ENCODE results near the gene CNBD2.
"Not testable (repeated sequence)": the region's sequence is repeated elsewhere in the genome, so short reads cannot be mapped to it uniquely, and the experiment has no call there.

The CNBD2 gene

DNA sequence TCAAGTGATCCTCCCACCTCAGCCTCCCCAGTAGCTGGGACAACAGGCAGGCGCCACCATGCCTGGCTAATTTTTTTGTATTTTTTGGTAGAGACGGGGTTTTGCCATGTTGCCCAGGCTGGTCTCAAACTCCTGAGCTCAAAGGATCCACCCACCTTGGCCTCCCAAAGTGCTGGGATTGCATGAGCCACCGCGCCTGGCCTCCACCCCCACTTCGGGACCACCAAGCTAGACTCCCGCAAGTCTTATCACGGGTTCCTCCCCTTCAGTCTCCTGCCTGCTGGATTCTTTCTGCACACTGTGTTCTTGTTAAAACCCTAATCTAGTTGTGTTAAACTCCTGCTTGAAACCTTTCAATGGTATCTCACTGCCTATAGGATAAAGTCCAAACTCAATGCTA, 57.7 kb downstream of the CNBD2 start:
- not testable (repeated sequence) for DNase-seq (ENCODE audit: low read depth)

DNA sequence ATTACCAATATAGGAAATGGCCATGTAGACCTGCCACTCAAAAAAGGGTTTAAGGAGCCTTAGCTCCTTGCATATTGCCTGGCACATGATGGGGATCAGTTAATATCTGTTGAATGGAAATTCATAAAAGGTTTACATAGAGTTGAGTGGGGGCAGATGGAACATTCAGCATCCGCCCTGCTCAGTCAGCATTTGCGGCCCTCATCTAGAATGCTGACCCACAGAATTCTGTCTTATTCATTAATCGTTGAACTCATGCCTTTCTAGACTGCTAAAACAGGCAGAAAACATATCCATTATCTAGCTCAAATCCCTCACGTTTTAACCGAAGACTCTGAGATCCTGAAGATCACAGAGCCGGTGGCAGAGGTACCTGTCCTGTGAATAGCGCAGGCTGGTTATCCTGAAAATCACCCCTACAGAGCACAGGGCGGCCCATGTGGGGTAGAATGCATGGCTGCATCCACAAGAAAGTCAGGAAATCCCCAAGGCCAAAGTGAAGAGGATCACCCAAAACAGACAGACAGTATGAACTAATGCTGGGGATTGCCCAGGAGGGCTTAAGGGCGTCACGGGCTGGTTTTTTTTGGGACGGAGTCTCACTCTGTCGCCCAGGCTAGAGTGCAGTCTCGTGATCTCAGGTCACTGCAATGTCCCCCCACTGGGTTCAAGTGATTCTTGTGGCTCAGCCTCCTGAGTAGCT, 59.9 kb downstream of the CNBD2 start:
- DNase-seq (ENCODE audit: low read depth) = no peak

DNA sequence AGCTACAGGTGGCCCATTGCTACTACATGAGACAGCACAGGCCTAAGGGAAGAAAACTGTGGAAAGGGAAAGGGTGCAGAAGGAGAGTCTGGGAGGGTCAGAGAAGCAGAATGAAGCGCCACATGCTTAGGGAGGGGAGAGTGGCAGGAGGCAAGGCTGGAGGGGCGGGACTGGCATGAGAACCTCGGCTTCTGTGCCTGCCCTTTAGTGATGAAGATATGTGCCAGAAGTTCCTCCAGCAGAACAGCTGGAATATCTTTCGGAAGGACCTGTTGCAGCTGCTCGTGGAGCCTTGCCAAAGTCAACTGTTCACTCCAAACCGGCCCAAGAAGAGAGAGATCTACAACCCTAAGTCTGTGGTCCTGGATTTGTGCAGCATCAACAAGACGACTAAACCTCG, 61.8 kb downstream of the CNBD2 start:
- no peak for DNase-seq (ENCODE audit: low read depth)

DNA sequence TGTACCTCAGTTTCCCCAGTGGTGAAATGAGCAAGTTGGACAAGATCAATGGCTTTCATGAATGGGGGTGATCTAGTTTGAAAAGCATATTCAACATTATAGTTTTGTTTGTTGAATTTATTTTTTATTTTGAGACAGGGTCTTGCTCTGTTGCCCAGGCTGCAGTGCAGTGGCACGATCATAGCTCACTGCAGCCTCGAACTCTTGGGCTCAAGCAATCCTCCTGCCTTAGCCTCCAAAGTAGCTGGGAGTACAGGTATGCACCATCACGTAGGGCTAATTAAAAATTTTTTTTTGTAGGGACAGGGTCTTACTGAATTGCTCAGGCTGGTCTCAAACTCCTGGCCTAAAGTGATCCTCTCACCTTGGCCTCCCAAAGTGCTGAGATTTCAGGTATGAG, 63.4 kb downstream of the CNBD2 start:
- DNase-seq (ENCODE audit: low read depth) = no peak

DNA sequence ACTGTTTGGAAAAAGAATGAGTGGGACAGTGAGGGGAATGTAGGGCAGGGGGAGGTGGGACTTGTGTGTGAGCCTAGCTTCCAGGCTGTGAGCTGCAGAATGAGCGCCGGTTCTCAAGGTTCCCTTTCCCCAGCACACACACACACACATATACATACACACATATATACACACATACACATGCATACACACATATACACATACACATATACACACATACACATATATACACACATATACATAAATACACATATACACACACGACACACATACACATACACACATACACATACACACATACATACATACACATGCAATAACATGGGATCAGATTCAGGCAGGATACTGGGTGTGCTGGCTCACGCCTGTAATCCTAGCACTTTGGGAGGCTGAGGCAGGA, 66.5 kb downstream of the CNBD2 start:
- no peak for DNase-seq (ENCODE audit: low read depth)

DNA sequence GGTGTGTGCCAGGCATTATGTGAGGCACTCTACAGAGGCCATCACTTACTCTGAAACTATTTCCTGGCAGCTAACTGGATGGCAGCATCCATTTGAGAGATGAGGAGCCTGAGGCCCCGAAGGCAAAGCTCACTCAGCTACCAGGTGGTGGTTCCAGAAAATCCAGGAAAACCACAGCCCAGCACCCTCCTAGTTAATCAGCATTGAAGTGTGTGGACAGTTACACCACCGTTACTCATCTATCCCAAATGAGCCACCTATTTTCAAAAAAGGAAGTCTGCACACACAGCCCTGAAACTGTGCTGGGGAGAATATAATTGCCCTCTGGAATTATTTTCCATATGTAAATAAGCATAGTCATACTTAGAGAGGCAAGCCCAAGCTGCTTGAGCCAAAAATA, 67.4 kb downstream of the CNBD2 start:
- DNase-seq (ENCODE audit: low read depth) = no peak

DNA sequence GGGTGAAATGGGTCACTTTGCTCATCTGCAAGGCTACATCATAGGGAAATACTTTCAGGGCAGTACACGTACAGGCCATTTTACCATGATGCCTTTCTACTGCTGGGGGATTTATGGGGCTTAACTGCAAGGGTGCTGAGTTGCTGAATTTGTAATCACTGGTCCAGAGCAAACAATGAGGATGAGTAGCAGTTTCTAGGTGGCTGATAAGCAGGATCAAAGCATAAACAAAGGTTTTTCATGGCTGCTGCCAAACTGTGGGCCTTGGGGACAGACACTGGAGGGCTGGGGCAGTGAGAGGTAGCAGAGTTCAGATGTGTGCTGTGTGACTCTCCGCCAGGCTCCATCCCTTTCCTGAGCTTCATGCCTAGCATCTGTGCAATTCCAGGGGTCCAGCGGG, 68.3 kb downstream of the CNBD2 start:
- no peak for DNase-seq (ENCODE audit: low read depth)

DNA sequence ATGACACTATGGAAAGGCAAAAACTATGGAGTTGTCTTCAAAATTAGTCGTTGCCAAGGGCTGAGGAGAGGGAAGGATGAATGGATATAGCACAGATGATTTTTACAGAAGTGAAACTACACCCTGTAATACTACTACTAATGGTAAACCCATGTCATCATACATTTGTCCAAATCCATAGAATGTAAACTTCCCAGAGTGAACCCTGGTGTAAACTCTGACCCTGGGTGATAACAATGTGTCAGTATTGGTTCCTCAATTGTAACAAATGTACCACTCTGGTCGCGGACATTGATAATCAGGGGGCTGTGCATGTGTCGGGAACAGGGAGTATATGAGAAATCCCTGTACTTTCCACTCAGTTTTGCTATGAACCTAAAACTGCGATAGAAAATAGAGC, 72.2 kb downstream of the CNBD2 start:
- DNase-seq (ENCODE audit: low read depth) = no peak

DNA sequence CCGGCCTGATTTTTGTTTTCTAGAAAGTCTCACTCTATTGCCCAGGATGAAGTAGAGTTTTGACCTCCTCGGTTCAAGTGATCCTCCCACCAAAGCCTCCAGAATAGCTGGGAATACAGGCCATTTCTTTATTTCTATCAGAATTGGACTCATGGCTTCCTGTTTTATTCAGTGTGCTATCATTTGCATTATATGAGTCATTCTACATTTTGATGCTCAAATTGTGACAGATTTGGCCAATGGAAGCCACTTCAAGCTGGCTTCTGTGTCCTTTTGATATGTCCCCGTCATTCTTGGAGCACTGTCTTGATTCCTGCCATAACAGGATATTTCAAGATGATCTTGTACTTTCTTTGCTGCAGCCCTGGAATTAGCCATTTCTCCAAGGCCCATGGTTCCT, 75.1 kb downstream of the CNBD2 start:
- no peak for DNase-seq (ENCODE audit: low read depth)

DNA sequence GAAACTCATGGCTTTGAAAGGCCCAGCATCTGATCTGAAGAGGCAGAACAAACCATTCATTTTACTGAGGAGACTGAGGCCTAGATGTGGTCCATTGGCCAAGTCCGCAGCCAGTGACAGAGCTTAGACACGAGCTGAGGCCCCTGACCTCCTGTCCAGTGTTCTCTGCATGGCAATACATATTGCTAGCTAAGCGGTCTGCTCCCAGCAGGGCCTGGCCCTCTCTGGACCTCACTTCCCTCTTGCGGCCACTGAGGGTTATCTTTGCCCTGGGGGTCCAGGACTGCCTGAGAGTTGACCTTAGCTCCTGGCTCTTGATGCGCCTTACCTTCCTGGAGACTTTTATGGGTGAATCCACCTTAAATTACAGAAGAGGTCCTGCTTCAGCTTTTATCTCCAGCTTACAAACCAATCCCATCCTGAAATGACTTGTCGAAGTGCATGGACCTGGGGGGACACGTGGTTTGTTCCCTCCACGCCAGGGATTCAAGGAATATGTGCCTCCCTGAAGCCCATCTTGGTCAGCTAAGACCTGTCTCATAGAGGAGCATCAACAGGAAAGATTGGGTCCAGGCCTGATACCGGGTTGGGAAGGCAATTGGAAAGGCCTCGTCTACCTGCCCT, 75.6 kb downstream of the CNBD2 start:
- no peak for DNase-seq (ENCODE audit: low read depth)

DNA sequence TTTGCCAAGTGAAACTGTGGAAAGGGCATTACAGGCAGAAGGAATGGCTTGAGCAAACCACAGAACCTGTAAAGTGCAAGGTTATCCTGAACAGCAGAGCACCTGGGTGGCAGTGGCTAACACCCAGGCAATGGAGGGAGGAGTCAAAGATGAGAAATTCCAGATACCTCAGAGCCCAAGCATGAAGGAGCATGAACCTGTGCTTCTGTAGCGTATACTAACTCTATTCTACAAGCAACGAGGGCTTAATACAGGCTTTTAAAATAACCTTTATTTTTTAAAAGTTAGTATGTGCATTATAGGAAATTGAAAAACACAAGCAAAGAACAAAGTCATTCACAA, 77.0 kb downstream of the CNBD2 start:
- DNase-seq (ENCODE audit: low read depth) = no peak

DNA sequence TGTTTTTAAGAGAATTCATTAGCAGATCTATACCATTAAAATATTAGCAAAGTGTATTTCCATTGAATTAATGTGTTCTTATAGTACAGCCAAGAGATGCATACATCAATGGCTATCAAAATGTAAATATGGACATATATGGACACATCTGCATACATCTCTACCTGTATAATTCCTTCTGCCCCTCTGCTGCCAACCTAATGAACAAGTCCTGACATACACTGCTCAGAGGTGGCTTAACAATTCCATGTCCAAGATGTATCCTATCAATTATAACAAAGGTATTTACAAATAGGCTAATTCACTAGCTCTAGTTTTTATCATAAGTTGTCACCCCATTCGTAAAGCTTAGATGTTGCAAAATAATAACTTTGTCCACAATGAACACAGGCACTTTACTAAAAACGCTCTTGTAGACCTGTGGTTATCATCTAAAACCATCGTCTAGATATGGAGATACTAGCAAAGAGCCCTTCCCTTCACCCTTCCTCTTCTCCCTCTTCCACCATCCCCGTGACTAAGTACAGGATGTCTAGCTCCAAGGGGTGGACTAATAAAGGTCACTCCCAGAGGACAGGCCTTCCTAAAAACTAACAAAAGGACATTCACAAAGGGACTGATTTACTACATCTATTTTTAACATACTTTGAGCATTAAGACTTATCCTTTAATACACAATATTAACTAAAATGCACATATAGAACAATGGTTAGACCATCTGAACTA, 77.8 kb downstream of the CNBD2 start:
- DNase-seq (ENCODE audit: low read depth) = not testable (repeated sequence)

DNA sequence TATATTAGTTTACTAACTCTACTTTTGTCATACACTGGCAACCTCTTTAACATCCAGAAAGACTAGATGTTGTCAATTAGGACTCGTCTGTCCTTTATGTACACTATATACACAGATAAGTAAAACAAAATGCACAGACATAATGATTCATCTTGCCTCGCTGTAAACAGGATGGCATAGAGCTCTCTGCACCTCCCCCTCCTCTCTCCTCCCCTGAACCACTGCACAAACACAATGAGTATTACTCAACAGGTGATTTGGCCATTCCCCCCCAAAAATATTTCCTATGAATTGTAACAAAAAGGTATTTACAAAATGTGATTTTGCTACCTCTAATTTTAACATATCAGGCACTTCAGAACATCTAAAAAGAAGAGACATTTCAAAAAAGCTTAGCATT, 81.0 kb downstream of the CNBD2 start:
- DNase-seq (ENCODE audit: low read depth) = not testable (repeated sequence)

DNA sequence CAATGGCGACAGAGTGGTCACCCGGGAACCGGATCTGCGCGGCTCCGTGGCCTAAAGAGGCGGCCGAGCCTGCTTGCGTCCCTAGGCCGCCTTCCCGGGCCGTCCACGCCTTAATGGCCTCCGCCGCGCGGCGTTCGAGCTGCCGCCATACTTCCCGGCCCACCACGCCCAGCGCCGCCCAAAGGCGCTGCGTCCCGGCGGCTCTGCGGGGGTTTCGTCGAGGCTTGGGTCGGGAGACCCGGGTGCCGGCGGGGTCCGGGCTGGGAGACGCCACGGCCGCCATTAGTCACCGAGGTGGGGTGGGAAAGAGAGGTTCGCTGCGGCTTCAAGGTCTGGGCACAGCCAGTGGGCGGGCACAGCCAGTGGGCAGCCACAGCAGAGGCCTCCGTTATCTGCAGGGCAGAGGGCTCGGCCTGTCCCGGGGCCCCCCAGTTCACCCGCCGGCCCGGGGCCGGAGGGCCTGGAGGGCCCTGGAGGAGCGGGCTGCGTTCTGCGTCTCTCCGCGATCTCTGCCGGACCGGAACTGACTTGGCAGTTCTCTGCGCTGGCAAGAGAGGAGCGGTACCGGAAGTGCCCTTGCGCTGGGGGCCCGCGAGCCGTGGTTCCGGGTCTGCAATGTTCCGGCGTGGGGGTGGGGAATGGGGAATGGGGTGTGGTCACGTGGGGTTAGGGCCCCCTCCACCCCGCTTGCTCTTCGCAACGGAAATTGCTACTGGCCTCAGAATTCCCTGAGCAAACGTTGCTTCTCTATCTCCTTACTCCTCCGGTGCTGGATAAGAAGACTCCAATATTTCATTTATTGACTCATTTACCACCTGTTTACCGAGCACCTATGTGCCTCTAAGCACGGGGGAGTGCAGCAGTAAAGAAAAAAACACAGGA, 82.3 kb downstream of the CNBD2 start:
- DNase-seq (ENCODE audit: low read depth) = peak; percentile 86

DNA sequence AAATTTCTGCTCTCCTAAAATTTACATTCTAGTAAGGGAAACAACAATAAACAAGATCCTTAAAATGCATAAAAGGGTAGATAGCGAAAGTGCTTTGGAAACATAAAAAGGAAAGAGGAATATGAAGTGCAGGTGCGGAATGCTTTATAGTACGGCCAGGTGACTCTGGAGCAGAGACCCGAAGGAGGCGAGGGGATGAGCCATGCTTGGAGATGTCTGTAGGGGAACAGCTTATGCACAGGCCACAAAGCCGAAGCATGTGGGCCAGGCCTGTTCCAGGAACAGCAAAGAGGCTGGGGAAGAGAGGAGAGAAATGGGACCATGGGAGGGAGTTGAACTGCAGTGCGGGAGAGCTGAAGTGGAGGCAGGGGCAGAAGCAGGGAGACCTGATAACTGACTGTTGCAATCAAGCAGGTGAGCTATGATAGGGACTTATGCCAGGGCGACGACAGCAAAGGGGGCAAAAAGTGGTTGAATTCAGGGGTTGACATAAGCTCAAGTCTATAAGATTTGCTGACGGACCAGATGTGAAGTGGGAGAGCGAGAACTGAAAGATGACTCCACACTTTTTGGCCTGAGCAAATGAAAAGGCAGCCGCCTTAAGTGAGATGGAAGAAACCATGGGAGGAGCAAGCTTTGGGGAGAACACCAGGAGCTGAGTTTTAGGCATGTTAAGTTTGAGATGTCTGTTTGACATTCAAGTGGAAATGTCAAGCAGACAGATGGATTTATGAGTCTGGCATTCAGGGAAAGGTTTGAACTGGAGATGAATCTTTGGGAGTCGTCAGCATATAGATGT, 83.1 kb downstream of the CNBD2 start:
- DNase-seq (ENCODE audit: low read depth) = no peak

DNA sequence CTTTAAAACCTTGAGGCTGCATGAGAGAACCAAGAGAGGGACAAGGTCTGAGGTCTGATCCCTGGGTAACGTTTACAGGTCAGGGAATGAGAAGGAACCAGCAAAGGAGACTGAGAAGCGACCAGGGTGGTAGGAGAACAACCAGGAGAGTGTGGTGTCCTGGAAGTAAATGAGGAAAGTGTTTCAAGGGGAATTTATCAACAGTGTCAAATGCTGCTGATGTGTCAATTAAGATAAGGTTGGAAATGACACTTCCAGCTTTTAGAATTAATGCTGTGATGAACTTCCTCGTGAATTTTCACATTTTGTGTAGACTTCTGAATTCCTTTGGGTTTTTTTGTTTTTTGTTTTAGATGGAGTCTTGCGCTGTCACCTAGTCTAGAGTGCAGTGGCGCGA, 83.7 kb downstream of the CNBD2 start:
- DNase-seq (ENCODE audit: low read depth) = no peak

DNA sequence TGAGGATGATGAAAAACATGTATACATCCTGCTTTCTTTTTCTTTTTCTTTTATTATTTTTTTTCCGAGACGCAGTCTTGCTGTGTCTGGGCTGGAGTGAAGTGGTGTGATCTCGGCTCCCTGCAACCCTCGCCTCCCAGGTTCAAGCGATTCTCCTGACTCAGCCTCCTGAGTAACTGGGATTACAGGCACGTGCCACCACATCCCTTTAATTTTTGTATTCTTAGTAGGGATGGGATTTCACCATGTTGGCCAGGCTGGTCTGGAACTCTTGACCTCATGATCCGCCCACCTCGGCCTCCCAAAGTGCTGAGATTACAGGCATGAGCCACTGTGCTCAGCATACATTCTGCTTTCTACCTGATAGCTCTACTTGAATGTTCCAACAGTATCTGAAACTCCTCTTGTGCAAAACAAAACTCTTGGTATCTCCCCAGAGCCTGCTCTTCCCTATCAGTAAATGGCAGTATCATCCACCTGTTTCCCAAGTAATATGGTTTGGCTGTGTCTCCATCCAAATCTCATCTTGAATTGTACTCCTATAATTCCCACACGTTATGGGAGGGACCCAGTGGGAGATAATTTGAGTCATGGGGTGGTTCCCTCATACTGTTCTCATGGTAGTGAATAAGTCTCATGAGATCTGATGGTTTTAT, 85.6 kb downstream of the CNBD2 start:
- not testable (repeated sequence) for DNase-seq (ENCODE audit: low read depth)

DNA sequence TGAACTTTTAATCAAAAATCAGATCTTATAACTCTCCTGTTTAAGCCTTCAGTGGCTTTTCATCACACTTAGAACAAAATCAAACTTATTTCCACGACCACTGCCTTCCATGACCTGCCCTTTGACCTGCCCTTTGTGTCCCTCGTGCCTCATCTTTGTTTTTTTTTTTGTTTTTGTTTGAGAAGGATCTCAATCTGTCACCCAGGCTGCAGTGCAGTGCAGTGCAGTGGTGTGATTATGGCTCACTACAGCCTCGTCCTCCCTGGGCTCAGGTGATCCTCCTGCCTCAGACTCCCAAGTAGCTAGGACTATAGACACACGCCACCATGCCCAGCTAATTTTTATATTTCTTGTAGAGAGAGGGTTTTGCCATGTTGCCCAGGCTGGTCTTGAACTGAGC, 86.8 kb downstream of the CNBD2 start:
- no peak for DNase-seq (ENCODE audit: low read depth)

DNA sequence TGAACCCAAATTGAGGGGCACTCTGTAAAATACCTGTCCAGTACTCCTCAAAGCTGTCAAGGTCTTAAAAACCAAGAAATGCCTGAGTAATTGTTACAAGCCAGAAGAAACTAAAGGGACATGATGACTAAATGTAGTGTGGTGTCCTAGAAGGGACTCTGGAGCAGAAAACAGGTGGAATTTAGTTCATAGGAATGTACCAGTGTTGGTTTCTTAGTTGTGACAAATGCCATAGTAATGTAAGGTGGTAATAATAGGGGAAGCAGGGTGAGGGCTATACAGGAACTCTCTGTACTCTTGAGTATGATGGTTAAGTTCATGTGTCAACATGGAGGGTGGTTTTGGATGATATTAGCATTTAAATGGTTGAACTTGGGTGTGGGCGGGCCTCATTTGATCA, 92.3 kb downstream of the CNBD2 start:
- no peak for DNase-seq (ENCODE audit: low read depth)

DNA sequence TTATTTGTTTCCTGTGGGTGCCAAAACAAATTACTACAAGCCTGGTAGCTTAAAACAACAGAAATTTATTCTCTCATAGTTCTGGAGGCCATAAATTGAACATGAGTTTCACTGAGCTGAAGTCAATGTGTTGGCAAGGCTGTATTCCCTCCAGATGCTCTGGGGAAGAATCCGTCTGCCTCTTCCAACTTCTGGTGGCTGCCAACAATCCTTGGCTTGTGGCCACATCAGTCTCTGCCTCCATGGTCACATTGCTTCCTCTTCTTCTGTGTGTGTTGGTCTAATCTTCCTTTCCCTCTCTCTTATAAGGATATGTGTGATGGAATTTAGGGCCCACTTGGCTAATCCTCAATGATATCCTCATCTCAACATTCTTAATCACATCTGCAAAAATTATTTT, 93.4 kb downstream of the CNBD2 start:
- DNase-seq (ENCODE audit: low read depth) = no peak

DNA sequence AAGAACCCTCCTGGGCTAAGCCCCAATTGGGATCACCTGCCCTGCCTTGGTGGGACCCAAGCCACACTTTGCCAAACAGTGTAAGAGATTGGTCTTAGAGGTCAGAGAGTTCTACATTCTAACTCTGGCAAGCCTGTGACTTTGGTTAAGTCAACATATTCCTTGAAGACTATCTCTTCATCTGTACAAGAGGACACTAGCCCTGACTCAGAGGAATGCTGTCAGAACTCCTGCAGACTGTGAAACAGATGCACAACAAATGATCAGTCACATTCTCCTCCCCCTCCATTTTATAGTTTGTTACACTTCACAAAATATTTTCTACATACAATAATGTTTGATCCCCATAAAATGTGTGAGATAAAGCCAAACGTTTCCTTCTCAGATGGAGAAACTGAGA, 94.4 kb downstream of the CNBD2 start:
- no peak for DNase-seq (ENCODE audit: low read depth)

Data from activated T-helper 9 cell treated with anti-CD3 and anti-CD28 coated beads, Interleukin-2, amount 50 U/mL, for 16 hours (primary cell).